H9 (cell line): ENCODE measurements around the gene OR8B8. TPM values are rescaled to one million over a fixed set of nuclear protein-coding genes. Genes with fewer than 3 reads are reported as not detected.

Experiments
- DNase-seq: peaks from one replicate; pipeline ENCODE4 v3.0.0-alpha.2; 2017
- H2AFZ ChIP-seq: one replicate; pipeline ENCODE4 v1.6.1; 2013; ENCODE audit warnings: mild to moderate bottlenecking, low read length, control low read depth, moderate library complexity
- H2AK5ac ChIP-seq: 2 replicates; pipeline ENCODE4 v1.6.1; 2013; ENCODE audit warnings: low read length, control low read depth, mixed read lengths; ENCODE audit not compliant: insufficient read length
- H2BK120ac ChIP-seq: one replicate; pipeline ENCODE4 v1.6.1; 2013; ENCODE audit warnings: low read depth, mild to moderate bottlenecking, low read length, control low read depth, inconsistent platforms; ENCODE audit not compliant: poor library complexity, severe bottlenecking
- H2BK12ac ChIP-seq: 2 replicates; pipeline ENCODE4 v1.6.1; 2013; ENCODE audit warnings: low read length, control low read depth, mixed read lengths, low read depth; ENCODE audit not compliant: insufficient read length
- H2BK15ac ChIP-seq: 2 replicates; pipeline ENCODE4 v1.6.1; 2013; ENCODE audit warnings: low read depth, low read length, control low read depth
- H2BK20ac ChIP-seq: one replicate; pipeline ENCODE4 v1.6.1; 2013; ENCODE audit warnings: low read depth, mild to moderate bottlenecking, low read length, control low read depth, inconsistent platforms; ENCODE audit not compliant: poor library complexity, severe bottlenecking
- H2BK5ac ChIP-seq: 2 replicates; pipeline ENCODE4 v1.6.1; 2013; ENCODE audit warnings: low read length, control low read depth, mixed read lengths; ENCODE audit not compliant: insufficient read length
- H3K14ac ChIP-seq: 2 replicates; pipeline ENCODE4 v1.6.1; 2013; ENCODE audit warnings: low read length, control low read depth; ENCODE audit not compliant: insufficient read depth
- H3K18ac ChIP-seq: 2 replicates; pipeline ENCODE4 v1.6.1; 2013; ENCODE audit warnings: low read depth, mild to moderate bottlenecking, mixed read lengths, low read length, control low read depth; ENCODE audit not compliant: insufficient read length
- H3K23ac ChIP-seq: 2 replicates; pipeline ENCODE4 v1.6.1; 2013; ENCODE audit warnings: low read length, control low read depth, mixed read lengths, low read depth; ENCODE audit not compliant: insufficient read length
- H3K23me2 ChIP-seq: 2 replicates; pipeline ENCODE4 v1.6.1; 2013; ENCODE audit warnings: low read depth, mild to moderate bottlenecking, mixed read lengths, low read length, control low read depth; ENCODE audit not compliant: insufficient read length, poor library complexity, severe bottlenecking
- H3K27ac ChIP-seq: 2 replicates; pipeline ENCODE4 v1.5.1; 2013; ENCODE audit warnings: low read length, control low read depth, mixed read lengths, low read depth; ENCODE audit not compliant: insufficient read length
- H3K27me3 ChIP-seq: 2 replicates; pipeline ENCODE4 v1.6.1; 2013; ENCODE audit warnings: low read length, control low read depth, inconsistent platforms; ENCODE audit not compliant: insufficient read depth
- H3K4ac ChIP-seq: 2 replicates; pipeline ENCODE4 v1.6.1; 2013; ENCODE audit warnings: low read depth, mild to moderate bottlenecking, control low read depth, inconsistent platforms, low read length, moderate library complexity
- H3K4me1 ChIP-seq: 2 replicates; pipeline ENCODE4 v1.6.1; 2013; ENCODE audit warnings: low read length, control low read depth, inconsistent platforms; ENCODE audit not compliant: insufficient read depth
- H3K4me2 ChIP-seq: 2 replicates; pipeline ENCODE4 v1.6.1; 2013; ENCODE audit warnings: low read length, control low read depth, mixed read lengths; ENCODE audit not compliant: insufficient read length, insufficient read depth
- H3K56ac ChIP-seq: 2 replicates; pipeline ENCODE4 v1.6.1; 2013; ENCODE audit warnings: low read depth, mild to moderate bottlenecking, mixed read lengths, low read length, control low read depth; ENCODE audit not compliant: insufficient read length
- H3K79me1 ChIP-seq: 2 replicates; pipeline ENCODE4 v1.6.1; 2013; ENCODE audit warnings: low read depth, mild to moderate bottlenecking, moderate library complexity, low read length, control low read depth, inconsistent platforms; ENCODE audit not compliant: insufficient read depth, poor library complexity, severe bottlenecking
- H3K79me2 ChIP-seq: 2 replicates; pipeline ENCODE4 v1.6.1; 2013; ENCODE audit warnings: low read length, control low read depth, inconsistent platforms; ENCODE audit not compliant: insufficient read depth
- H3K9ac ChIP-seq: 2 replicates; pipeline ENCODE4 v1.6.1; 2013; ENCODE audit warnings: low read length, control low read depth, mixed read lengths; ENCODE audit not compliant: insufficient read length; ENCODE audit errors: extremely low read depth
- H3K9me3 ChIP-seq: one replicate; pipeline ENCODE4 v1.6.1; 2013; ENCODE audit warnings: low read depth, low read length, inconsistent platforms; ENCODE audit not compliant: control insufficient read depth
- H3T11ph ChIP-seq: one replicate; pipeline ENCODE4 v1.6.1; 2013; ENCODE audit warnings: mild to moderate bottlenecking, low read length, control low read depth, inconsistent platforms
- H4K20me1 ChIP-seq: one replicate; pipeline ENCODE4 v1.6.1; 2013; ENCODE audit not compliant: control insufficient read depth, insufficient read length, insufficient read depth
- H4K5ac ChIP-seq: 2 replicates; pipeline ENCODE4 v1.6.1; 2013; ENCODE audit warnings: low read depth, mild to moderate bottlenecking, mixed read lengths, low read length, control low read depth; ENCODE audit not compliant: insufficient read length
- H4K8ac ChIP-seq: replicated peaks from 2 replicates; pipeline ENCODE4 v1.6.1; 2013; ENCODE audit warnings: low read length, control low read depth, mixed read lengths, low read depth; ENCODE audit not compliant: insufficient read length
- H4K91ac ChIP-seq: 2 replicates; pipeline ENCODE4 v1.6.1; 2013; ENCODE audit warnings: low read depth, mild to moderate bottlenecking, moderate library complexity, mixed read lengths, low read length, control low read depth; ENCODE audit not compliant: insufficient read length
- H3K27ac Mint-ChIP-seq, 3 experiments: 2 replicates in 2 of 3; 3 replicates in 1 of 3; pipeline ENCODE4 v1.8.0; 2020 to 2021; ENCODE audit warnings: mixed read lengths in 3 of 3, mild to moderate bottlenecking in 1 of 3, moderate library complexity in 1 of 3
- H3K27me3 Mint-ChIP-seq: 2 replicates; pipeline ENCODE4 v1.8.0; 2021; ENCODE audit warnings: low read depth, mild to moderate bottlenecking, moderate library complexity, mixed read lengths
- H3K36me3 Mint-ChIP-seq, 3 experiments: 2 replicates in 2 of 3; 3 replicates in 1 of 3; pipeline ENCODE4 v1.8.0; 2020 to 2021; ENCODE audit warnings: low read depth in 3 of 3, mixed read lengths in 3 of 3; ENCODE audit not compliant: insufficient read depth in 1 of 3
- H3K4me1 Mint-ChIP-seq, 2 experiments: 2 replicates each; pipeline ENCODE4 v1.8.0; 2020; ENCODE audit warnings: mixed read lengths in 2 of 2
- H3K4me3 Mint-ChIP-seq, 2 experiments: 2 replicates in 1 of 2; 3 replicates in 1 of 2; pipeline ENCODE4 v1.8.0; 2020 to 2021; ENCODE audit warnings: mild to moderate bottlenecking in 2 of 2, mixed read lengths in 2 of 2, moderate library complexity in 1 of 2
- H3K9me3 Mint-ChIP-seq, 2 experiments: 2 replicates in 1 of 2; 3 replicates in 1 of 2; pipeline ENCODE4 v1.8.0; 2020; ENCODE audit warnings: mild to moderate bottlenecking in 2 of 2, mixed read lengths in 2 of 2, moderate library complexity in 1 of 2
- WGBS: extraction: QIAGEN DNeasy Blood & Tissue Kit; methylation state at CpG from one replicate; pipeline ENCODE4 v1.1.7; 2013; ENCODE audit warnings: missing lambda C conversion rate, low lambda C conversion rate, mixed read lengths; ENCODE audit not compliant: insufficient read length; ENCODE audit errors: extremely low coverage; 5-methylcytosine and 5-hydroxymethylcytosine counted together
- total RNA-seq: library from RNA; stranded (reverse); gene quantifications from 2 replicates; pipeline ENCODE4 v1.2.1, GENCODE V29; 2021
- TF ChIP-seq, protein P1 (sequence below): fragments of 200-600 bp; sonication (generic); conservative IDR thresholded peaks from 3 replicates; pipeline ENCODE4 v1.8.0; 2021; ENCODE audit warnings: antibody characterized with exemption, mild to moderate bottlenecking

The OR8B8 gene
- total RNA-seq, 1 experiment from 2014 or later, result not detected

DNA sequence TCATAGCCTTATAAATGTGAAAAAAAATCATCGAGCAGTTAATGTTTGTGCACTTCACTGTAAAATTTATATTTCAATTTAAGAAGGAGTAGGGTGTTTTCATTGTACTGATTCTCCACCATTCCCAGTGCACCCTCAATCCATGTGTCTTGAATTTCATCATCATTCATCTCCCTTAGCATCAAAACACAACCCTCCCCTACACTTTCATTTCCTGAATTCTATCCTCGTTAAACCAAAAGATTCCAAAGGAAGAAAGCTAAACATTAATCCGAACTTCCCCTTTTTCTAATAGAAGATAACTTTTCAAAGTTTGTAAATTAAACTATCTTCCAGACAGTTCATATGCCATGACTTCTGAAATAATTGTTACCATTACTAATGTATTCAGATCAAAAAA lies 34.1 kb upstream of the OR8B8 start:
- Histone ChIP-seq H3K27ac (no peak overlapping the region), H3K4me1 (no peaks in the 10 kb centered on the region; the same call in 1 of the 2 replicates), H4K20me1 (no peaks in the 10 kb centered on the region), H3K9ac (no peak overlapping the region), H3K9me3 (no peaks in the 10 kb centered on the region), H3K27me3 (no peaks in the 10 kb centered on the region), H3K79me2 (no peaks in the 10 kb centered on the region), H3K18ac (no peak overlapping the region), H4K8ac (no peak overlapping the region), H3K56ac (no peak overlapping the region), H2AK5ac (no peak overlapping the region), H4K91ac (no peak overlapping the region), H2BK120ac (no peak overlapping the region), H2BK5ac (no peak overlapping the region), H3K79me1 (no peaks in the 10 kb centered on the region), H2BK15ac (no peak overlapping the region), H2BK20ac (no peak overlapping the region), H3K23me2 (peaks cover 4% of the 10 kb centered on the region), H3K14ac (no peak overlapping the region), H2AFZ (no peak overlapping the region), H2BK12ac (no peak overlapping the region), H3K4me2 (no peak overlapping the region), H3T11ph (no peak overlapping the region), H3K4ac (no peak overlapping the region), H3K23ac (no peak overlapping the region), H4K5ac (no peak overlapping the region)
- no CpG with 5 or more reads among the region's 3 CpGs for WGBS
- TF ChIP-seq, protein P1, sequence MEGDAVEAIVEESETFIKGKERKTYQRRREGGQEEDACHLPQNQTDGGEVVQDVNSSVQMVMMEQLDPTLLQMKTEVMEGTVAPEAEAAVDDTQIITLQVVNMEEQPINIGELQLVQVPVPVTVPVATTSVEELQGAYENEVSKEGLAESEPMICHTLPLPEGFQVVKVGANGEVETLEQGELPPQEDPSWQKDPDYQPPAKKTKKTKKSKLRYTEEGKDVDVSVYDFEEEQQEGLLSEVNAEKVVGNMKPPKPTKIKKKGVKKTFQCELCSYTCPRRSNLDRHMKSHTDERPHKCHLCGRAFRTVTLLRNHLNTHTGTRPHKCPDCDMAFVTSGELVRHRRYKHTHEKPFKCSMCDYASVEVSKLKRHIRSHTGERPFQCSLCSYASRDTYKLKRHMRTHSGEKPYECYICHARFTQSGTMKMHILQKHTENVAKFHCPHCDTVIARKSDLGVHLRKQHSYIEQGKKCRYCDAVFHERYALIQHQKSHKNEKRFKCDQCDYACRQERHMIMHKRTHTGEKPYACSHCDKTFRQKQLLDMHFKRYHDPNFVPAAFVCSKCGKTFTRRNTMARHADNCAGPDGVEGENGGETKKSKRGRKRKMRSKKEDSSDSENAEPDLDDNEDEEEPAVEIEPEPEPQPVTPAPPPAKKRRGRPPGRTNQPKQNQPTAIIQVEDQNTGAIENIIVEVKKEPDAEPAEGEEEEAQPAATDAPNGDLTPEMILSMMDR, result no peak
- H3K27ac Mint-ChIP-seq, result no peak overlapping the region
- H3K4me1 Mint-ChIP-seq, result peaks cover 32% of the 10 kb centered on the region in 2 experiments
- H3K4me3 Mint-ChIP-seq, result no peak overlapping the region
- H3K9me3 Mint-ChIP-seq, result no peaks in the 10 kb centered on the region
- H3K27me3 Mint-ChIP-seq, result no peaks in the 10 kb centered on the region
- no peaks in the 10 kb centered on the region for H3K36me3 Mint-ChIP-seq
- no peak for DNase-seq
